KMS-11 (cell line): ENCODE results near the gene MKRN1.

Experiments
- H2AFZ ChIP-seq: fragments of 200-600 bp; sonication (generic); 2 replicates; pipeline ENCODE4 v1.6.1; 2016; ENCODE audit warnings: antibody characterized with exemption, mixed run types, low read depth
- H3K27ac ChIP-seq: fragments of 200-600 bp; sonication (generic); 2 replicates; pipeline ENCODE4 v1.6.1; 2016; ENCODE audit warnings: mild to moderate bottlenecking, mixed run types
- H3K27me3 ChIP-seq: fragments of 200-600 bp; sonication (generic); 2 replicates; pipeline ENCODE4 v1.6.1; 2017; ENCODE audit warnings: mild to moderate bottlenecking, low read depth, mixed run types, moderate library complexity; ENCODE audit not compliant: insufficient read depth
- H3K36me3 ChIP-seq: fragments of 200-600 bp; sonication (generic); 2 replicates; pipeline ENCODE4 v1.6.1; 2017; ENCODE audit warnings: mild to moderate bottlenecking, mixed run types; ENCODE audit not compliant: insufficient read depth
- H3K4me1 ChIP-seq: fragments of 200-600 bp; sonication (generic); 2 replicates; pipeline ENCODE4 v1.6.1; 2016; ENCODE audit warnings: mild to moderate bottlenecking, low read depth, mixed run types; ENCODE audit not compliant: poor library complexity, severe bottlenecking
- H3K4me2 ChIP-seq: fragments of 200-600 bp; sonication (generic); 2 replicates; pipeline ENCODE4 v1.7.0; 2016; ENCODE audit warnings: mild to moderate bottlenecking, mixed run types
- H3K4me3 ChIP-seq: fragments of 200-600 bp; sonication (generic); IDR thresholded peaks from 2 replicates; pipeline ENCODE4 v1.6.1; 2017; ENCODE audit warnings: low read depth, low read length, mixed read lengths; ENCODE audit not compliant: insufficient read depth
- H3K79me2 ChIP-seq: fragments of 200-600 bp; sonication (generic); 2 replicates; pipeline ENCODE4 v1.6.1; 2016; ENCODE audit warnings: low read depth, mixed run types; ENCODE audit not compliant: insufficient read depth
- H3K9ac ChIP-seq: fragments of 200-600 bp; sonication (generic); 2 replicates; pipeline ENCODE4 v1.6.1; 2016; ENCODE audit warnings: mild to moderate bottlenecking, mixed run types
- H4K20me1 ChIP-seq: fragments of 200-600 bp; sonication (generic); 2 replicates; pipeline ENCODE4 v1.6.1; 2016; ENCODE audit warnings: mild to moderate bottlenecking, mixed run types; ENCODE audit not compliant: insufficient read depth
- CTCF ChIP-seq: fragments of 200-600 bp; sonication (generic); conservative IDR thresholded peaks from 2 replicates; pipeline ENCODE4 v1.6.1; 2017; ENCODE audit warnings: low read depth, mild to moderate bottlenecking, antibody characterized with exemption, low read length, moderate library complexity, mixed read lengths

Gene MKRN1

GRCh38 chr7:140485500-140486265 lies 6.4 kb upstream of the MKRN1 start:
- Histone ChIP-seq H3K4me1 (peaks cover 11% of the 10 kb centered on the region), H3K36me3 (no peaks in the 10 kb centered on the region), H3K27ac (no peak overlapping the region), H4K20me1 (no peaks in the 10 kb centered on the region), H3K79me2 (no peaks in the 10 kb centered on the region), H3K27me3 (no peaks in the 10 kb centered on the region), H3K4me2 (no peak overlapping the region), H2AFZ (no peak overlapping the region), H3K9ac (no peak overlapping the region), H3K4me3 (no peak overlapping the region)
- TF ChIP-seq CTCF, result no peak

GRCh38 chr7:140484951-140485499 lies 5.7 kb upstream of the MKRN1 start:
- no peak overlapping the region for H3K4me3 ChIP-seq

GRCh38 chr7:140484479-140484878 lies 5.2 kb upstream of the MKRN1 start:
- peaks cover 17% of the 10 kb centered on the region for H3K4me1 ChIP-seq
- H4K20me1 ChIP-seq, result no peaks in the 10 kb centered on the region
- no peak overlapping the region for H2AFZ ChIP-seq
- no peaks in the 10 kb centered on the region for H3K27me3 ChIP-seq
- H3K4me3 ChIP-seq, result no peak overlapping the region
- H3K27ac ChIP-seq, result no peak overlapping the region
- TF ChIP-seq CTCF, result no peak
- no peaks in the 10 kb centered on the region for H3K79me2 ChIP-seq
- H3K9ac ChIP-seq, result no peak overlapping the region
- H3K4me2 ChIP-seq, result no peak overlapping the region
- H3K36me3 ChIP-seq, result no peaks in the 10 kb centered on the region

More at GRCh38 chr7:140484951-140485499, 5.7 kb upstream of the MKRN1 start:
- no peaks in the 10 kb centered on the region for H3K79me2 ChIP-seq
- no peak overlapping the region for H2AFZ ChIP-seq
- no peak overlapping the region for H3K9ac ChIP-seq
- no peak overlapping the region for H3K4me2 ChIP-seq
- H3K27ac ChIP-seq, result no peak overlapping the region
- no peak for TF ChIP-seq CTCF
- H3K27me3 ChIP-seq, result no peaks in the 10 kb centered on the region
- H3K4me1 ChIP-seq, result peaks cover 12% of the 10 kb centered on the region
- no peaks in the 10 kb centered on the region for H3K36me3 ChIP-seq
- no peaks in the 10 kb centered on the region for H4K20me1 ChIP-seq

- H3K9ac ChIP-seq, result no peak overlapping the region; the same call in 1 of the 2 replicates
- H3K4me3 ChIP-seq, result no peak overlapping the region
- no peak for TF ChIP-seq CTCF
- peaks cover 31% of the 10 kb centered on the region for H3K79me2 ChIP-seq
- H3K4me1 ChIP-seq, result peaks cover 35% of the 10 kb centered on the region
- peaks cover 25% of the 10 kb centered on the region for H4K20me1 ChIP-seq
- no peaks in the 10 kb centered on the region for H3K27me3 ChIP-seq
- peak overlapping the region; percentile 23; the same call in 1 of the 2 replicates for H2AFZ ChIP-seq
- H3K27ac ChIP-seq, result no peak overlapping the region
- H3K4me2 ChIP-seq, result peak overlapping the region; percentile 87
- H3K36me3 ChIP-seq, result no peaks in the 10 kb centered on the region
Measured at GRCh38 chr7:140479739-140480084, 407 bp upstream of the MKRN1 start.
